Loucy (cell line): Measurements from ENCODE around the gene PAX6.

Experiments
- EZH2phosphoT487 ChIP-seq: fragments of 200-600 bp; IDR thresholded peaks from 2 replicates; pipeline ENCODE4 v1.6.1; 2018; ENCODE audit warnings: antibody characterized with exemption, mild to moderate bottlenecking, moderate library complexity, borderline replicate concordance
- TF ChIP-seq, protein P1 (sequence below): fragments of 200-600 bp; sonication (generic); conservative IDR thresholded peaks from 2 replicates; pipeline ENCODE4 v1.5.1; 2014; ENCODE audit warnings: mild to moderate bottlenecking, antibody characterized with exemption, low read length

DNA sequence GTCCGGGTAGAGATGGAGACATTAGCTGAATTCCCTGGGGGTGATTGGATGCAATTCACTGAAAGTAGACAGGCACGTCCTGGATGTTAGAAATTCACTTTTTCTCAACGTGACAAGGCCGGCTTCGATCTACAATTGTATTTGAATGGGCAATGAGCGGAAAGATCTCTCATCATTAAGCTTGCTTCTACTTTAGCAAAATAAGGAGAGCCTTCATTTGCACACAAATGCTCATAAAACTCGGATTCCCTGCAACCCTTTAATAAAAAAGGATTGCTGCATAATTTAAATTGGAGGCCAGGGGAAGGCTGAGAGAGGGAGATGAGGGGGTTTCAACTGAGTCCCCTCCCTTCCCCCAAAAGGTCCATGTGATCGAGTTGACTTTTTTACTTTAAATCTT is 10.6 kb upstream of the PAX6 start:
- TF ChIP-seq, protein P1, sequence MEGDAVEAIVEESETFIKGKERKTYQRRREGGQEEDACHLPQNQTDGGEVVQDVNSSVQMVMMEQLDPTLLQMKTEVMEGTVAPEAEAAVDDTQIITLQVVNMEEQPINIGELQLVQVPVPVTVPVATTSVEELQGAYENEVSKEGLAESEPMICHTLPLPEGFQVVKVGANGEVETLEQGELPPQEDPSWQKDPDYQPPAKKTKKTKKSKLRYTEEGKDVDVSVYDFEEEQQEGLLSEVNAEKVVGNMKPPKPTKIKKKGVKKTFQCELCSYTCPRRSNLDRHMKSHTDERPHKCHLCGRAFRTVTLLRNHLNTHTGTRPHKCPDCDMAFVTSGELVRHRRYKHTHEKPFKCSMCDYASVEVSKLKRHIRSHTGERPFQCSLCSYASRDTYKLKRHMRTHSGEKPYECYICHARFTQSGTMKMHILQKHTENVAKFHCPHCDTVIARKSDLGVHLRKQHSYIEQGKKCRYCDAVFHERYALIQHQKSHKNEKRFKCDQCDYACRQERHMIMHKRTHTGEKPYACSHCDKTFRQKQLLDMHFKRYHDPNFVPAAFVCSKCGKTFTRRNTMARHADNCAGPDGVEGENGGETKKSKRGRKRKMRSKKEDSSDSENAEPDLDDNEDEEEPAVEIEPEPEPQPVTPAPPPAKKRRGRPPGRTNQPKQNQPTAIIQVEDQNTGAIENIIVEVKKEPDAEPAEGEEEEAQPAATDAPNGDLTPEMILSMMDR, result no peak
- TF ChIP-seq EZH2phosphoT487, result no peak
